ENCODE results near the gene SCYL2. TPM values are rescaled to one million over a fixed set of nuclear protein-coding genes. Genes with fewer than 3 reads are reported as not detected.
"Not testable (repeated sequence)": the region's sequence is repeated elsewhere in the genome, so short reads cannot be mapped to it uniquely, and the experiment has no call there.

Gene SCYL2
- total RNA-seq, 2 experiments from 2014 or later = 25.9 to 29.3 TPM

DNA sequence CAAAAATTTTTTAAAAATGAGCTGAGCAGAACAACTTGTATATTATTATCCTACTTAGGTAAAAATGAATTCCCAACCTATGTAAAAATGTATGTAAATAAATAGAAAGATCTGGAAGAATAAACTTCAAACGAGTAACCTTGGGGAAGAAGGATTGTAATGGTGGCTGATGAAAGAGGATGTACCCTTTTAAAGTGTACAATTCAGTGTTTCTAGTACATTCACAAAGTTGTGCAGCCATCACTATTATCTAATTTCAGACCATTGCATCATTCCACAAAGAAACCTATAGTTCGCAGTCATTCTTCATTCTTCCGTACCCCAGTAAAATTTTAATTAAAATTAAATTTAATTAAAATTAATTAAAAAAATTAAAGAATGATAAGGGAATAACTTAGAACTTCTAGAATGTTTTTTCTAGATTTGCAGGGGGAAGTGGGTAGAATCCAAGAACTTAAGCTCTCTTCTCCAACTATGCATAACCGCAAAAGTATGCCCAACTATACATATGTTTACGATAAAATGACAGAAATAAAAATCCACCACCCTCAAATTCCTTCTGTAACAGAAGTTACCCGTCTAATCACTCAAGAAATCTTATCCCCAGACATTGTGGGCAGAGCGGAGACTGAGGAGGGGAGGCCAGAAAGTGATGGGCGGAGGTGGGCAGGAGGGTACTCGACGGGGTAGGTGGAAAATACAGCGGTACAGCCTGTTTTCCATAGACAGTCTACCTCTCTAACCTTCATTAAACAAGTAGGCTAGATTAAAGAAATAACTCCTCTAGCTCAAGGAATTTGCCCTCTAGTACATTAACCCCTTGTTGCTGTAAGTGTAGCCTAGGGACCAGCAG, 1.0 kb upstream of the SCYL2 start:
- DNase-seq (peak; percentile 13), ATAC-seq (peak; percentile 3)
- no peaks in the 10 kb centered on the region for H3K9me3 Mint-ChIP-seq (ENCODE audit: low read depth)
- H3K27ac Mint-ChIP-seq = peak overlapping the region; percentile 95
- CTCF ChIA-PET = interaction anchor here (0.6 to 1.3 kb wide), 2 partner anchors 66 to 139 kb away, joined by 3 to 4 read pairs; no protein-coding TSS in a partner anchor
- peaks cover 1% of the 10 kb centered on the region for H3K36me3 Mint-ChIP-seq (ENCODE audit: low read depth)
- peaks cover 17% of the 10 kb centered on the region for H3K4me1 Mint-ChIP-seq
- POLR2A ChIA-PET = interaction anchor here (1.4 kb wide), 1 partner anchor 64 kb away, joined by 6 read pairs; no protein-coding TSS in a partner anchor
- intact Hi-C loops (cut with DNase I, micrococcal nuclease) = loop anchor here (2.0 to 10.0 kb wide), 5 partner anchors 123 to 1859 kb away; partner anchors contain the start of genes UTP20 (in 2 of the 2), APAF1 (in 1 of the 2), BLTP3B (in 1 of the 2) and IKBIP (in 1 of the 2)
- H3K27me3 Mint-ChIP-seq = no peaks in the 10 kb centered on the region
- H3K4me3 Mint-ChIP-seq = peak overlapping the region; percentile 82

DNA sequence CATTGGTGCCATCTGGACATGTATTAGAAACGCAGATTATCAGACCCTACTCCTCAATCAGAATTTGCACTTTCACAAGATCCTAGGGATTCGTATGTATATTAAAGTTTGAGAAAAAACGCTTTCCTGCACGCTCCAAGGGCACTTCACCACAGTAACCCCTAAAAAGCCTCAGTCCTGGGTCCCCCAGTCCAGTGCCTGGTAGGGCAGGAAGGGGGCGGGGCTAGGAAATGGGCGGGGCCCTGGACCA, 467 bp upstream of the SCYL2 start:
- DNase-seq (peak; percentile 96), ATAC-seq (peak; percentile 87)
- Mint-ChIP-seq H3K27me3 (no peaks in the 10 kb centered on the region), H3K4me1 (peaks cover 19% of the 10 kb centered on the region), H3K27ac (peak overlapping the region; percentile 95), H3K9me3 (ENCODE audit: low read depth) (no peaks in the 10 kb centered on the region), H3K4me3 (peak overlapping the region; percentile 82), H3K36me3 (ENCODE audit: low read depth) (peaks cover 1% of the 10 kb centered on the region)
- intact Hi-C loops (cut with DNase I, micrococcal nuclease) = loop anchor here (2.0 to 10.0 kb wide), 5 partner anchors 124 to 1858 kb away; partner anchors contain the start of genes UTP20 (in 2 of the 2), APAF1 (in 1 of the 2), BLTP3B (in 1 of the 2) and IKBIP (in 1 of the 2)
- POLR2A ChIA-PET = interaction anchor here (0.8 to 1.4 kb wide), 2 partner anchors 65 to 66 kb away, joined by 6 read pairs; partner anchors contain the start of gene ACTR6
- CTCF ChIA-PET = interaction anchor here (0.6 to 1.3 kb wide), 3 partner anchors 66 to 138 kb away, joined by 3 to 4 read pairs (median 4); partner anchors contain the start of gene ACTR6

DNA sequence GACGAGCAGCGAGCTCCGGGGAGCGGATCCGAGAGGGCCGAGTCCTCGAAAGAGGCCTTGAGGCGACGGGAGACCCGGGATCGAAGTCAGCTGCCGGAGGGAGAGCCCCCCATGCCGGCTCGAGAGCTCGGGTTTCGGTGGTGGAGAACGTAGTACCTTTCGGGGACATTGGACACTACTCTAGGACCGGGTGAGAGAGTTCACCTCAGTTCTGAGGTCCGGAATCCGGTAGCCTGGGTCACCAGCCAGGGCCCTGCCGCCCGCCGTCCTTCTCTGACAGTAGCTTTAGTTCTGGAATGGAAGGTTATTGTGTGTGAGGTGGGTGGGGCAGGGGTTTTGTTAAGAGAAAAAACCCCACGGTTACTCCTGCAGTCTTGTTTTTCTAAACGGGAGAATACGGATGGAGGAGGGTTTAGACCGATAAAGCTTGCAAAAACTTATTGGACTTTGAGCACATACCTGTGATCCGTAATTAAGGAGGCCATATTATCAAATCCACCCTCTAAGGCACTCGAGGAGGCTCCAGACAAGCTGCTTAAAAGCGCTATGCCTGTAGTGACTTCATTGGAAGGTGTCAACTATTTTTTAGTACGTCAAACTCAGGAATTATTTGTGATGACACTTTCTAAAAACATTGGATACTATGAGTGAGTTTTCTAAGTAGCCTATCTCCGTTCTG, 765 bp downstream of the SCYL2 start:
- ATAC-seq = no peak
- ChIA-PET CTCF (interaction anchor here (0.6 to 1.3 kb wide), 3 partner anchors 10 to 137 kb away, joined by 3 to 4 read pairs (median 4); no protein-coding TSS in a partner anchor), POLR2A (interaction anchor here (0.6 to 1.4 kb wide), 3 partner anchors 66 to 171 kb away, joined by 3 to 6 read pairs (median 3); partner anchors contain the start of gene ACTR6)
- intact Hi-C loops (cut with DNase I, micrococcal nuclease) = loop anchor here (1.0 to 10.0 kb wide), 9 partner anchors 67 to 1857 kb away; partner anchors contain the start of genes ACTR6 (in 2 of the 2), BLTP3B (in 2 of the 2), UTP20 (in 2 of the 2) and APAF1 (in 1 of the 2)
- DNase-seq = peak; percentile 41
- H3K4me1 Mint-ChIP-seq = peaks cover 28% of the 10 kb centered on the region
- no peaks in the 10 kb centered on the region for H3K27me3 Mint-ChIP-seq
- peak overlapping the region; percentile 82 for H3K4me3 Mint-ChIP-seq
- peak overlapping the region; percentile 69 for H3K27ac Mint-ChIP-seq
- H3K9me3 Mint-ChIP-seq (ENCODE audit: low read depth) = no peaks in the 10 kb centered on the region
- peaks cover 1% of the 10 kb centered on the region for H3K36me3 Mint-ChIP-seq (ENCODE audit: low read depth)

DNA sequence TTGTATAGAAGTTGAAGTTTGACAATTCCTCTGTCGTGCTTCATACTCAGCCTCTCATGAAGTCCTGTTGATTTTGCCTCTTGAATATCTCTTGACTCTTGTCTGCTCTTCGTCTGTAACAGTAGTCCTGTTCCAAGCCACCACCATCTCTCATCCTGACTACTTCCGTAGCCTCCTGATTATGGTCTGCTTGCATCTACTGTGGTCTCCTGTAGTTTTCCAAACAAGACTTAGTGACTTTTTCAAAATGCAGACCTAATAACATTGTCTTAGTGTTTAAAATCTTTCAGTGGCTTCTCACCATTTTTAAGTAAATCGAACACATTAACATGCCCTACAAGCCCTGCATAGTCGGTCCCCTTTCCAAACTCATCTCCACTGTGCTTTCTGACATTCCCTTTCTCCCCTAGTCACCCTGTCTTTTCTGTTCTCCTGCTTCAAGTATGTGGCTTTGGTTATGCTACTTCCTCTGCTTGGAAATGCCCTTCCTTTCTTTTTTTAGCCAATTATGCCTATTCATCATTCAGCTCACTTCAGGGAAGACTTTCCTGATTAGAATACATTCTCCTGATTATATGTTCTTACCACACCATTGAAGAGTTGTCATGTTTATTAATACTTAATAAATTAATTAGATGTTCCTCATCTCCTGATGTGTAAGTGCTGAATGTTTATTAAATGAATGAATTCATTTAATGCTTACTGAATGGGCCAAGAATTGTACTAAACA, 2.0 kb downstream of the SCYL2 start:
- no peaks in the 10 kb centered on the region for H3K9me3 Mint-ChIP-seq (ENCODE audit: low read depth)
- peak overlapping the region; percentile 82 for H3K4me3 Mint-ChIP-seq
- no peak for ATAC-seq
- POLR2A ChIA-PET = no interaction called here
- peaks cover 39% of the 10 kb centered on the region for H3K4me1 Mint-ChIP-seq
- H3K27me3 Mint-ChIP-seq = no peaks in the 10 kb centered on the region
- peaks cover 3% of the 10 kb centered on the region for H3K36me3 Mint-ChIP-seq (ENCODE audit: low read depth)
- CTCF ChIA-PET = interaction anchor here (0.6 to 1.1 kb wide), 2 partner anchors 9 to 69 kb away, joined by 3 read pairs; no protein-coding TSS in a partner anchor
- DNase-seq = no peak
- intact Hi-C loops (cut with DNase I, micrococcal nuclease) = loop anchor here in 1 of 2 experiments (5.0 to 10.0 kb wide), 2 partner anchors 1767 to 1856 kb away; partner anchors contain the start of genes NUP37 and PARPBP
- H3K27ac Mint-ChIP-seq = no peak overlapping the region

DNA sequence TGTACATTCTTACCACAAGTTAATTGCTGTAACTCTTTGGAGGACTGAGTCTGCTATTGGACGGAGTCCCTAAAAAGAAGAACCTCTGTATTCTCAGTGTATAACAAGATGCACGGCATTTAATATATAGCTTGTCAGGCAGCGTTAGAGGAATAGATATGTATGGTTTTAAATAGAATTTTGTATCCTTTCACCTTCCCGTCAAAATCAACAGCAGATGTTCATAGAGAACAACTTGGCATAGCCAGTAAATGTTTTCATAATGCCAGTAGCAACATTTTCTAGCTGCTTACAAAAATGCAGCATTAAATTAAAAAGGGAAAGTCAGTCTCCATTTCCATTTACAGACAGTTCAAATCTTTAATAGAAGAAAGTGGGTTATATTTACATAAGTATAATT, 6.8 kb downstream of the SCYL2 start:
- no peak for DNase-seq
- Mint-ChIP-seq H3K4me1 (peaks cover 50% of the 10 kb centered on the region), H3K36me3 (ENCODE audit: low read depth) (peaks cover 6% of the 10 kb centered on the region), H3K4me3 (no peak overlapping the region), H3K27ac (no peak overlapping the region), H3K9me3 (ENCODE audit: low read depth) (no peaks in the 10 kb centered on the region), H3K27me3 (no peaks in the 10 kb centered on the region)
- no peak for ATAC-seq
- POLR2A ChIA-PET = no interaction called here
- CTCF ChIA-PET = no interaction called here
- intact Hi-C loops (cut with DNase I, micrococcal nuclease) = no loop called here

- intact Hi-C loops (cut with DNase I, micrococcal nuclease) = no loop called here
- no peaks in the 10 kb centered on the region for H3K27me3 Mint-ChIP-seq
- ChIA-PET CTCF (no interaction called here), POLR2A (interaction anchor here (0.5 to 0.7 kb wide), 2 partner anchors 321 to 1182 kb away, joined by 6 to 7 read pairs; no protein-coding TSS in a partner anchor)
- no peak overlapping the region for H3K27ac Mint-ChIP-seq
- ATAC-seq = no peak
- peaks cover 6% of the 10 kb centered on the region for H3K36me3 Mint-ChIP-seq (ENCODE audit: low read depth)
- DNase-seq = no peak
- no peaks in the 10 kb centered on the region for H3K9me3 Mint-ChIP-seq (ENCODE audit: low read depth)
- H3K4me3 Mint-ChIP-seq = no peak overlapping the region
- H3K4me1 Mint-ChIP-seq = peaks cover 48% of the 10 kb centered on the region
These were observed 7.3 kb downstream of the SCYL2 start for GRCh38 chr12:100274291-100274690.

DNA sequence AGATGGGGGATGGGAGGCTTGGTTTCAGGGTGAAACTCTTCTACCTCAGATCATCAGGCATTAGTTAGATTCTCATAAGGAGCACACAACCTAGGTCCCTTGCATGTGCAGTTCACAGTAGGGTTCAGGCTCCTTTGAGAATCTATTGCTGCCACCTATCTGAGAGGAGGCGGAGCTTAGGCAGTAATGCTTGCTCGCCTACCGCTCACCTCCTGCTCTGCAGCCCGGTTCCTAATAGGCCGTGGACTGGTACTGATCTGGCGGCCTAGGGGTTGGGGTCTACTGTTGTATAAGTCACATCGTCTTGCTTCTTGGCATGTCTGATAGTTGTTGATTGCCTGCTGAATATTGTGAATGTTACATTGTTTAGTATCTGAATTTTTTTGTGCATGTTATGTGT, 12.2 kb downstream of the SCYL2 start:
- DNase-seq = no peak
- ChIA-PET POLR2A (no interaction called here), CTCF (interaction anchor here (0.5 to 1.6 kb wide), 2 partner anchors 44 to 375 kb away, joined by 3 read pairs; no protein-coding TSS in a partner anchor)
- ATAC-seq = no peak
- intact Hi-C loops (cut with DNase I, micrococcal nuclease) = no loop called here
- H3K27ac Mint-ChIP-seq = no peak overlapping the region
- no peaks in the 10 kb centered on the region for H3K27me3 Mint-ChIP-seq
- H3K4me1 Mint-ChIP-seq = peaks cover 23% of the 10 kb centered on the region
- H3K9me3 Mint-ChIP-seq (ENCODE audit: low read depth) = no peaks in the 10 kb centered on the region
- peaks cover 5% of the 10 kb centered on the region for H3K36me3 Mint-ChIP-seq (ENCODE audit: low read depth)
- H3K4me3 Mint-ChIP-seq = no peak overlapping the region

GRCh38 chr12:100279607-100280244, 12.7 kb downstream of the SCYL2 start:
- ChIA-PET POLR2A (no interaction called here), CTCF (interaction anchor here (0.5 kb wide), 1 partner anchor 375 kb away, joined by 3 read pairs; no protein-coding TSS in a partner anchor)
- H3K27ac Mint-ChIP-seq = no peak overlapping the region
- DNase-seq = no peak
- no peak for ATAC-seq
- H3K27me3 Mint-ChIP-seq = no peaks in the 10 kb centered on the region
- H3K4me1 Mint-ChIP-seq = peaks cover 18% of the 10 kb centered on the region
- no peaks in the 10 kb centered on the region for H3K9me3 Mint-ChIP-seq (ENCODE audit: low read depth)
- H3K4me3 Mint-ChIP-seq = no peak overlapping the region
- intact Hi-C loops (cut with DNase I, micrococcal nuclease) = no loop called here
- H3K36me3 Mint-ChIP-seq (ENCODE audit: low read depth) = peaks cover 5% of the 10 kb centered on the region

DNA sequence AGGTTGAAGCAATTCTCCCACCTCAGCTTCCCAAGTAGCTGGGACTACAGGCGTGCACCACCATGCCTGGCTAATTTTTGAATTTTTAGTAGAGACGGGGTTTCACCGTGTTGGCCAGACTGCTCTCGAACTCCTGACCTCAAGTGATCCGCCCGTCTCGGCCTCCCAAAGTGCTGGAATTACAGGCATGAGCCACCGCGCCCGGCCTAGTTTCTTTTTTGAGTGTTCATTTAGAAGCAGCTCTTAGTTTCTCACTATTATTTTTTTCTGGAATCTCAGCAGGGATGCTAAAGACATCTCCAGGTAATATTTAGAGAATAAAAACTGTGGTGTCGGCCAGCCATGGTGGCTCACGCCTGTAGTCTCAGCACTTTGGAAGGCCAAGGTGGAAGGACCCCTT, 17.6 kb downstream of the SCYL2 start:
- intact Hi-C loops (cut with DNase I, micrococcal nuclease); H3K27me3 Mint-ChIP-seq; POLR2A ChIA-PET; H3K4me3 Mint-ChIP-seq; H3K27ac Mint-ChIP-seq; H3K4me1 Mint-ChIP-seq; H3K9me3 Mint-ChIP-seq (ENCODE audit: low read depth); H3K36me3 Mint-ChIP-seq (ENCODE audit: low read depth); DNase-seq; ATAC-seq: not testable (repeated sequence)
- CTCF ChIA-PET = interaction anchor here (1.2 kb wide), 1 partner anchor 28 kb away, joined by 3 read pairs; no protein-coding TSS in a partner anchor

DNA sequence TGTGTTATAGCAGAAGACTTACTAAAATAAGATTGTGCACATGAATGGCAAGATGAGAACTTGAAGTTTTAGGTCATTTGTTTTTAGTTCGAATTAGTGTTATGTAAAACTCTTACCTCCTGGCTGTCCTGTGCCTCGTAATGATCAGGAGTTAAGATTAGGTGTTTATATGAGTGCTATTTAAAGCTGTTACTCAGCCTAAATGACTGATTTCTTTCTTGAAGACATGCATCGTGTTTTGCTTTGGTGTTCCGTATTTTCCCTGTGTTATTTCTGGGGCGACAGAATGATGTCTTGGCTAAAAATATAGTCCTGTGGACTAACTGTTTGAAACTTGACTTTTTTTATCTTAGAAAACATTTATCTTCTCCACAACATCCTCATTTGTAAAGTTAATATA, 22.1 kb downstream of the SCYL2 start:
- peaks cover 17% of the 10 kb centered on the region for H3K36me3 Mint-ChIP-seq (ENCODE audit: low read depth)
- ChIA-PET CTCF (interaction anchor here (0.7 kb wide), 1 partner anchor 234 kb away, joined by 7 read pairs; no protein-coding TSS in a partner anchor), POLR2A (no interaction called here)
- no peaks in the 10 kb centered on the region for H3K27me3 Mint-ChIP-seq
- intact Hi-C loops (cut with DNase I, micrococcal nuclease) = no loop called here
- H3K4me3 Mint-ChIP-seq = no peak overlapping the region
- H3K4me1 Mint-ChIP-seq = no peaks in the 10 kb centered on the region
- no peak overlapping the region for H3K27ac Mint-ChIP-seq
- no peak for ATAC-seq
- no peak for DNase-seq
- no peaks in the 10 kb centered on the region for H3K9me3 Mint-ChIP-seq (ENCODE audit: low read depth)

All from activated CD4-positive, alpha-beta T cell treated with anti-CD3 and anti-CD28 coated beads for 36 hours (primary cell).